Measurements from ENCODE around the gene MIEF1. TPM values are rescaled to one million over a fixed set of nuclear protein-coding genes. Genes with fewer than 3 reads are reported as not detected.

Gene MIEF1
- total RNA-seq, 2 experiments from 2014 or later = 43.2 to 44.9 TPM

DNA sequence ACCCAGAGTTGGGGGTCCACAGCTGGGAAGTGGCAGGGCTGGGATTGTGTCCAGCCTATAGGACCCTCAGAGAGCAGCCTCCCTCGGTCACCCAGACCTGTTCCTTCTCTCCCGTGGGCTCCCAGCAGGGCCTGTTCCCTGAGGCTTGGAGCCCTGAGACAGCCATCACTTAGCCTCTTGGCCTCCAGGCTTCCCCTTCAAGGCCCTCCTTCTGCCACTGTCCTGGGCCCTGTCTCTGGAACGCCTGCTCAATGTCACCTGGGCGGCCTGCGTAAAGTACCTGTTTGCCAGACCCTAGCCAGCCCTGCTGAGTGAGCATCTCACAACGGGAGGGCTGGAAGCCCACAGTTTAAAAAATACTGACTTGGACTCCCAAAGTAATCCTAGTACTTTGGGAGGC lies 38.8 kb upstream of the MIEF1 start:
- intact Hi-C loops (cut with DNase I, micrococcal nuclease) = no loop called here
- no peak overlapping the region for H3K4me3 Mint-ChIP-seq
- ATAC-seq (no peak), DNase-seq (no peak)
- no peak overlapping the region for H3K27ac Mint-ChIP-seq
- no peaks in the 10 kb centered on the region for H3K9me3 Mint-ChIP-seq (ENCODE audit: low read depth)
- CTCF ChIA-PET = no interaction called here
- peaks cover under 1% of the 10 kb centered on the region for H3K4me1 Mint-ChIP-seq
- H3K27me3 Mint-ChIP-seq = peaks cover 9% of the 10 kb centered on the region
- no peaks in the 10 kb centered on the region for H3K36me3 Mint-ChIP-seq (ENCODE audit: low read depth)
- POLR2A ChIA-PET = no interaction called here

DNA sequence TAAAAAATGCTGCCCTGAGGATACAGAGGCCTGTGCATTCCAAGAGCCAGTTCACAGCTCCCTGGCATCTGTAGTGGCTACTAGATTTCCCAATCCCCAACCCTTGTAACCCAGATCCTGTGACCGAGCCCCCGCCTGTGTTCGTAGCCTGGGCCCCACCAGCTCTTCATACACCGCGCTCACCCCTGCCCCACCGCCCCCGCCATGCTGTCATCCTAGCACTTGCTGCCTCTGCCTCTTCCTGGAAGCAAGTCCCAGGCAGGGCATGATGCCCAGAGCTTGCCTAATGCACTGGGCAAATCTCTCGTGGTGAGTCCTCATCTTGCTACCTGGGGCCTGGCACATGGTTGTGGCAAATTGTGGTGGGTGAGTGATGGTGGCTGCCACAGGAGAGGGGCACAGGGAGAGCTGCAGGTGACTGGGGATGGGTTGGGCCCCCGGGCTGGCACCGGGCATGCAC lies 38.1 kb upstream of the MIEF1 start:
- H3K4me3 Mint-ChIP-seq = no peak overlapping the region
- ChIA-PET POLR2A (no interaction called here), CTCF (no interaction called here)
- H3K9me3 Mint-ChIP-seq (ENCODE audit: low read depth) = no peaks in the 10 kb centered on the region
- no peak overlapping the region for H3K27ac Mint-ChIP-seq
- ATAC-seq (no peak), DNase-seq (no peak)
- H3K36me3 Mint-ChIP-seq (ENCODE audit: low read depth) = no peaks in the 10 kb centered on the region
- peaks cover 4% of the 10 kb centered on the region for H3K27me3 Mint-ChIP-seq
- no peaks in the 10 kb centered on the region for H3K4me1 Mint-ChIP-seq
- intact Hi-C loops (cut with DNase I, micrococcal nuclease) = no loop called here

DNA sequence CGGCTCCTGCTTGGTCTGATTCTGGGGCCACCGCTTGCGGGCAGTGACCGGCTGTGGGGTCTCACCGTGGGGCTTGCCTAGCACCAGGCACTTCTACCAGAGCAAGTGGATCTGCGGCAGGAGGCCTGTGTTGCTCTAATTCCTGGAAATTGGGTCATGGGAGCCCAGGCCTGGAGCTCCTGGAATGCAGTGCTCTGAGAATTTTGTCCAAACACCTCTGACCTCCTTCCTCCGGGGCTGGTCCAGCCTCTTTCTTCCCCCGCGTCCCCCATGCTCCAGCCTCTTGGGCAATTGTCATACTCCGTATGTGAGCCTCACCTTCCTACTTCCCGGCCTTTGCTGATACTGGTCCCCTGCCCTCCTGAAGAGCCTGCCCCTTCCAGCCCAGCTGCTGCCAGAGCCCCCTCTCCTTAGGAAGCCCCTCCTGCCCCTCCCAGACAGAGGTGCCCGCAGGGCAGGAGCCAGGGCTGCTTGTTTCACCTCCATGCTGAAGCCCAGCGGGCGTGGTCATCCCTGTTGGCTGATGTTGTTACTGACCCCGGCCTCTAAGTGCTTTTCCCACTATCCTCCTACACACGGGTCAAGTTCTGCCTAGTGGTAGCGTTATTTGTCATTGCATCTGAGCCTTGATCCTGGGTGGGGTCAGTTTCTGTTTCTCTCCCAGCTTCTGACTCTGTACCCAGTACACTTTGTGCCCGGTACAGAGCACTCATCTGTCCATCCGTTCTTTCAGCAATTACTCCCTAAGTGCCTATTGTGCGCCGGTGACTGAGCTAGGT lies 35.7 kb upstream of the MIEF1 start:
- ATAC-seq = no peak
- Mint-ChIP-seq H3K27me3 (no peaks in the 10 kb centered on the region), H3K27ac (no peak overlapping the region), H3K4me3 (no peak overlapping the region), H3K36me3 (ENCODE audit: low read depth) (no peaks in the 10 kb centered on the region), H3K9me3 (ENCODE audit: low read depth) (no peaks in the 10 kb centered on the region), H3K4me1 (peaks cover under 1% of the 10 kb centered on the region)
- intact Hi-C loops (cut with DNase I, micrococcal nuclease) = no loop called here
- ChIA-PET POLR2A (no interaction called here), CTCF (interaction anchor here (0.7 kb wide), 1 partner anchor 17 kb away, joined by 3 read pairs; no protein-coding TSS in a partner anchor)
- DNase-seq = no peak

DNA sequence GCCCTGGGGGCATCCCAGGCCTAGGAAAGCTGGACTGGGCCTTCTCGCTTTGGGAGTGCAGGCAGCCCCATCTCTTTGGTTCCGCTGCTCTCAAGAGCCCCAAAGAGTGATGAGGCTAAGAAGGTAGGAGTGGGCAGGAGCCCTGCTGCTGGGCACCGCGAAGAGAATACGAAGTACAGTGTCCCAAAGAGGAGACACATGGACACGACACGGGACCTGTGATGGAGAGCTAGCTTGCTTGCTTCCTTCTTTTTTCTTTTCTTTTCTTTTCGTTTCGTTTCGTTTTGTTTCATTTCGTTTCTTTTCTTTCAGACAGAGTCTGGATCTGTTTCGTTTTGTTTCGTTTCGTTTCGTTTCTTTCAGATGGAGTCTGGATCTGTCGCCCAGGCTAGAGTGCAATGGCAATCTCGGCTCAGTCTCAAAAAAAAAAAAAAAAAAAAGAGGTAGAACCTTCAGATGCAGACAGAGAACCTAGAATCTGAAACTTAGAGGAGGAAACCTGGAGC lies 34.6 kb upstream of the MIEF1 start:
- Mint-ChIP-seq H3K27me3 (no peaks in the 10 kb centered on the region), H3K36me3 (ENCODE audit: low read depth) (no peaks in the 10 kb centered on the region), H3K4me1 (peaks cover 4% of the 10 kb centered on the region), H3K9me3 (ENCODE audit: low read depth) (no peaks in the 10 kb centered on the region), H3K27ac (no peak overlapping the region), H3K4me3 (no peak overlapping the region)
- CTCF ChIA-PET = interaction anchor here (0.9 to 1.1 kb wide), 2 partner anchors 11 to 62 kb away, joined by 3 read pairs; no protein-coding TSS in a partner anchor
- intact Hi-C loops (cut with DNase I, micrococcal nuclease) = no loop called here
- DNase-seq (no peak), ATAC-seq (no peak)
- POLR2A ChIA-PET = interaction anchor here (0.7 kb wide), 1 partner anchor 541 kb away, joined by 4 read pairs; no protein-coding TSS in a partner anchor

DNA sequence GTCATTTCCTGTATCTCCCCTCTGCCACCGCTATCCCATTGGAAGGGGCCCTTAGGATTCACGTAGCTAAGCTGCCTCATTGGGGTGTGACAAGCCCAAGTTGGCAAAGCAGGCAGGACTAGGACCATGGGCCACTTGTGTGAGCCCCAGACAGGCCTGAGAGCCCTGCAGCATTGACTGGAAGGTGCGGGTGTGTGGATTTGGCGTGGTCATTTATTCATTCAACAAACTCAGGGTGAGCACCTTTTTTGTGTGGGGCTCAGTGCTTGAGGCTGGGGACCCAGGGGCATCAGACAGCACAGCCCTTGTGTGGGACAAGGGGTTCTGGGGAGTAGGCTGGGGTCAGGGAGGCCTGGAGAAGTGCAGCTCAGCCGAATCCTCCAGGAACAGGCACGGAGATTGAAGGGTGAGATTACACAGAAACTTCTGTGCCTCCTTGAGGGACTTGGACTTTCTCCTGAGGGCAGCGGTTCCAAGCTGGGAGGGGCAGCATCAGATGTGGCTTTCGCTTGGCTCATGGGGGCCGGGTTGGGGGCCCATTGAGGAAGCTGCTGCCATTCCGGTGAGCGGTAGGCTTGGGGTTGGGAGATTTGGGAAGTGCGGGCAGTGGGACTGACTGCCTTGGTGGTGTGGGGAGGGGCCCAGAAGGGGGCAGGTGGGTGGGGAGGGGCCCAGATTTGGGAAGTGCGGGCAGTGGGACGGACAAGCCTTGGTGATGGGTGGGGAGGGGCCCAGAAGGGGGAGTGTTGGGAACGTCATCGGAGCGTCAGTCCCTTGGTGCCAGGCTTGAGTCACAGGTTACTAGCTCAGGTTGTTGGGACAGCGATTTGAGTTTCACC lies 33.4 kb upstream of the MIEF1 start:
- CTCF ChIA-PET = interaction anchor here (0.7 to 1.1 kb wide), 2 partner anchors 10 to 109 kb away, joined by 3 read pairs; no protein-coding TSS in a partner anchor
- Mint-ChIP-seq H3K36me3 (ENCODE audit: low read depth) (no peaks in the 10 kb centered on the region), H3K9me3 (ENCODE audit: low read depth) (no peaks in the 10 kb centered on the region), H3K4me1 (peaks cover 4% of the 10 kb centered on the region), H3K27me3 (no peaks in the 10 kb centered on the region), H3K4me3 (no peak overlapping the region), H3K27ac (no peak overlapping the region)
- intact Hi-C loops (cut with DNase I, micrococcal nuclease) = no loop called here
- ATAC-seq (no peak), DNase-seq (no peak)
- POLR2A ChIA-PET = no interaction called here

DNA sequence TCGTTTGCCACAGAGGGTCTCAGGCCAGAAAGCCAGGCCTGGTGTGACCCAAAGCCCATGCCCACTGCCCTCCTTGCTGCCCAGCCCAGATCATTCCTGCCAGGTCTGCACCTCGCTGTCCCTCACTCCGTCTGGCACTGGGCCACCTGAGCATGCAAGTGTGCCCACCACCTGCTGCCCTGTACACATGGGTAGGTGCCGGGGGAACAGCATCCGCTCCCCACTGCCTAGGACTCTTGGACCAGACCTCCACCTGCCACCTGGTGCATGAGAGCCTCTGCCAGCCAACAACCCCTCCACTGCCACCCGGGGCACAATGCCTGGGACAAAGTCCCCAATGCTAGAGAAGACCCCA lies 32.8 kb upstream of the MIEF1 start:
- DNase-seq (no peak), ATAC-seq (no peak)
- POLR2A ChIA-PET = no interaction called here
- Mint-ChIP-seq H3K4me1 (peaks cover 4% of the 10 kb centered on the region), H3K36me3 (ENCODE audit: low read depth) (no peaks in the 10 kb centered on the region), H3K9me3 (ENCODE audit: low read depth) (no peaks in the 10 kb centered on the region), H3K27ac (no peak overlapping the region), H3K4me3 (no peak overlapping the region), H3K27me3 (no peaks in the 10 kb centered on the region)
- CTCF ChIA-PET = no interaction called here
- intact Hi-C loops (cut with DNase I, micrococcal nuclease) = no loop called here

DNA sequence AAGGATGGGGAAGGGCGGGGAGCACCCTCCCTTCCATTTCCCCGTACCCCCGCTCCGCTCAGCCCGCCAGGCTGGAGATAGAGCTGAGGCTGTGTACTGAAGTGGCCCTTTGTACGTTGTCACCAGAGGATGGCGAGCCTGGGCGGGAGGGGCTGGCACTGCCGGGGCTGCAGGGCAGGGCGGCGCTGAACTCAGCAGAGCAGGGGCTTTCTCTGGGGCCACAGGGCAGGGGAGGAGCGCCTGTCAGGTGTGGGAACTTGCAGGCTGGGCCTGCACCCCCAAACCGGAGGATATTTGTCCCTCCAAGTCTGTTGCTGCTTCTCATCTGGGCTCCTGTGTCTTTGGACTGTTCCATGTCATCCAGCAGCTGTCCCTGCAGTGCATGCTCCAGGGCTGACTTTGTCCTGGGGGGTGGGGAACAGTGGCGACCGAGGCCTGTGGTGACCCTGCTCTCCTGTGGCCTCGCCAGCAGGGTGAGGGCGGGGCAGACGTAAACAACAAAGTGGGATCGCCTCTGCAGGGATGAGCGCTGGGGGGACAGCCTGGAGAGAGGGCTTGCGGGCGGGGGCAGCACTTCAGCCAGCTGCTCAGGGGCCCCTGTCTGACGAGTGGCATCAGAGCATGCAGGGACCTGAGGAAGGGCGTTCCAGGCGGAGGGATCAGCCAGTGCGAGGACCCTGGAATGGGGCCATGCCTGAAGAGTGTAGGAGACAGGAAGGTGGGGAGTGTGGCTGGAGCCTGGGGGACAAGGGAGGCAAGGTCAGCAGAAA lies 32.2 kb upstream of the MIEF1 start:
- Mint-ChIP-seq H3K27me3 (no peaks in the 10 kb centered on the region), H3K27ac (no peak overlapping the region), H3K4me1 (peaks cover 4% of the 10 kb centered on the region), H3K36me3 (ENCODE audit: low read depth) (no peaks in the 10 kb centered on the region), H3K4me3 (no peak overlapping the region), H3K9me3 (ENCODE audit: low read depth) (no peaks in the 10 kb centered on the region)
- ChIA-PET POLR2A (no interaction called here), CTCF (interaction anchor here (0.5 kb wide), 1 partner anchor 438 kb away, joined by 4 read pairs; no protein-coding TSS in a partner anchor)
- no peak for DNase-seq
- intact Hi-C loops (cut with DNase I, micrococcal nuclease) = no loop called here
- ATAC-seq = no peak

DNA sequence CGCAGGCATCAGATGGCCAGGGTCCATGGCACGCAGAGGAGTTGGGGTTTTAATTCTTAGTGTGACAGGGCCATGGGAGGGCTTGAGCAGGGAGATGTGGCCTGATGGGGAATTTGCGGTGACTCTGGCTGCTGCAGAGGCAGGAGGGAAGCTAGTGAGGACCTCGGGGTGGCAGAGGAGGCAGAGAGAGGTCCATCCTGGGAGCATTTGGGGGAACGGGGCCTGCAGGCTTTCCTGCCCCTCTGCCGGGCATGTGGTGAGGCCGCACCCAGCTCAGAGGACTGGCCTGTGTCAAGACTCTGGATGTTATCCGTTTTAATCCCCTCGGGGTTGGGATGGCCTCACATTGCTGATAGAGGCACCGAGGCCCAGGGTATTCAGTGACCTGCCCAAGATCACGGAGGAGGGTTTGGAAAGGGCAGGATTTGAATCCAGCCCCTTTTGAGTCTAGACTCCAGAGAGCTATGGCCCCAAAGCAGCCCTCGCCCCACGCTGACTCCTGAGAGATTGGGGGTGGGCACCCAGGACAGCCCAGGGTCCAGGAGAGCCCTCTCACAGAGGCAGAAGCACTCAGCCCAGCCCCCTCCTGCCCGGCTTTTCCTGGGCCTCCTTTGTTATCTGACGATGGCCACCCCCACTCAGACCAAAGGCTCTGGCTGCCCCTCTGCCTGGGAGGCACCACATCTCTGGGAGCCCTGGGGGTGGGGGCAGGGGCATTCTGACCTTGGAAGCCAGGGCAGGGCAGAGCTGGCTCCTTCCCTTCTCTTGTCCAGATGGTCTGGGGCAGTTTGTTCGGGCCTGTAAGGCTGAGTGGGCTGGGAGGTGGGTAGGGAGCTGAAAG lies 31.4 kb upstream of the MIEF1 start:
- Mint-ChIP-seq H3K4me3 (no peak overlapping the region), H3K27ac (no peak overlapping the region), H3K9me3 (ENCODE audit: low read depth) (no peaks in the 10 kb centered on the region), H3K36me3 (ENCODE audit: low read depth) (no peaks in the 10 kb centered on the region), H3K4me1 (peaks cover 4% of the 10 kb centered on the region), H3K27me3 (no peaks in the 10 kb centered on the region)
- POLR2A ChIA-PET = no interaction called here
- CTCF ChIA-PET = interaction anchor here (0.7 kb wide), 1 partner anchor 254 kb away, joined by 3 read pairs; no protein-coding TSS in a partner anchor
- intact Hi-C loops (cut with DNase I, micrococcal nuclease) = no loop called here
- ATAC-seq (no peak), DNase-seq (no peak)

DNA sequence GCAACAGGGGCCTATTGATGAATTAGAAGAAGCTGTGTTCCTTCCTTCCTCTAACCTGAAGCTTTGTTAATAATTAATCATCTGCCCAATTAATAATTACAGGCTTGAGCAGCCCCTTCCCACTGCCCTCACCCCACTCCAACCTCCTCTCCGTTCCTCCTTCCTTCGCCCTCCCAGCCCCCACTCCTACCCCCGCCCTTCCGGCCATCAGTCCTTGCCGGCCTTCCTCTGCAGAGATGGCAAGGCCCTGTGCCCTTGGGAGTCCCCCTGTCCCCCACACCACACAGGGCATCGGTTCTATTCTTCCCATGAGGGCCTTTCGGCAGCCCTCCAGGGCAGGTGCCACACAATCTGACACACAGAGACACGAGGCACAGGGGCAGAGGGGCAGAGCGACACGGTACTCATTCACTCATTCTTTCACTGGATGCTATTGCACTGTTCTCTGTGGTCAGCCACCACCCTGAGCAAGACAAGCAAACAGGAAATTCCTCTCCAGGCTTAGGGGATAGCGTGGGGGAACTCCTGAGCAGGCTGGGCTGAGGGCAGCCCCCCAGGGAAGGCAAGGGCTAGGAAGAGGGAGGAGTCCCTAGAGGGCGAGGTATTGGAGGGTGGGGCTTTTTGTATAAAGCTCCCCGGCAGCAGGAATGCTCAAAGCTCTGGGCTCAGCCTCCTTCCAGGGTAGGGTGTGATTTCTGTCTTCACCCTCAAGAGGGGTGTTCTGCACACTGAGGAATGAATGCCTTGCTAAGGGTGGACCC lies 30.5 kb upstream of the MIEF1 start:
- intact Hi-C loops (cut with DNase I, micrococcal nuclease) = no loop called here
- ChIA-PET CTCF (interaction anchor here (0.9 kb wide), 1 partner anchor 128 kb away, joined by 3 read pairs; no protein-coding TSS in a partner anchor), POLR2A (no interaction called here)
- H3K4me3 Mint-ChIP-seq = no peak overlapping the region
- H3K27ac Mint-ChIP-seq = no peak overlapping the region
- H3K9me3 Mint-ChIP-seq (ENCODE audit: low read depth) = no peaks in the 10 kb centered on the region
- ATAC-seq (peak; percentile 74), DNase-seq (peak; percentile 20)
- peaks cover 4% of the 10 kb centered on the region for H3K4me1 Mint-ChIP-seq
- H3K27me3 Mint-ChIP-seq = no peaks in the 10 kb centered on the region
- H3K36me3 Mint-ChIP-seq (ENCODE audit: low read depth) = no peaks in the 10 kb centered on the region

Measured in activated CD4-positive, alpha-beta T cell treated with anti-CD3 and anti-CD28 coated beads for 36 hours (primary cell).